H7 (cell line): ENCODE data around the gene SNRNP70. TPM values are rescaled to one million over a fixed set of nuclear protein-coding genes. Genes with fewer than 3 reads are reported as not detected.
"Not testable (repeated sequence)": the region's sequence is repeated elsewhere in the genome, so short reads cannot be mapped to it uniquely, and the experiment has no call there.

Source experiments
- DNase-seq: peaks from one replicate; pipeline ENCODE4 v3.0.0; 2012
- H3K27me3 ChIP-seq: 2 replicates; pipeline ENCODE4 v1.6.0; 2011; ENCODE audit warnings: mild to moderate bottlenecking, low read length; ENCODE audit not compliant: control insufficient read depth, insufficient read depth
- H3K36me3 ChIP-seq: replicated peaks from 2 replicates; pipeline ENCODE4 v1.5.1; 2011; ENCODE audit warnings: low read length; ENCODE audit not compliant: control insufficient read depth, insufficient read depth
- H3K4me3 ChIP-seq: 2 replicates; pipeline ENCODE4 v1.5.1; 2011; ENCODE audit warnings: low read depth, mild to moderate bottlenecking, control low read depth, low read length, moderate library complexity; ENCODE audit not compliant: insufficient read depth
- total RNA-seq: library from RNA; depleted of rRNA; stranded (reverse); fragments of >200 nt; shearing (Covaris generic); gene quantifications from 2 replicates; pipeline ENCODE4 v1.2.3, GENCODE V29; 2014

Gene SNRNP70
- total RNA-seq, 1 experiment from 2014 or later, result 397 TPM

DNA sequence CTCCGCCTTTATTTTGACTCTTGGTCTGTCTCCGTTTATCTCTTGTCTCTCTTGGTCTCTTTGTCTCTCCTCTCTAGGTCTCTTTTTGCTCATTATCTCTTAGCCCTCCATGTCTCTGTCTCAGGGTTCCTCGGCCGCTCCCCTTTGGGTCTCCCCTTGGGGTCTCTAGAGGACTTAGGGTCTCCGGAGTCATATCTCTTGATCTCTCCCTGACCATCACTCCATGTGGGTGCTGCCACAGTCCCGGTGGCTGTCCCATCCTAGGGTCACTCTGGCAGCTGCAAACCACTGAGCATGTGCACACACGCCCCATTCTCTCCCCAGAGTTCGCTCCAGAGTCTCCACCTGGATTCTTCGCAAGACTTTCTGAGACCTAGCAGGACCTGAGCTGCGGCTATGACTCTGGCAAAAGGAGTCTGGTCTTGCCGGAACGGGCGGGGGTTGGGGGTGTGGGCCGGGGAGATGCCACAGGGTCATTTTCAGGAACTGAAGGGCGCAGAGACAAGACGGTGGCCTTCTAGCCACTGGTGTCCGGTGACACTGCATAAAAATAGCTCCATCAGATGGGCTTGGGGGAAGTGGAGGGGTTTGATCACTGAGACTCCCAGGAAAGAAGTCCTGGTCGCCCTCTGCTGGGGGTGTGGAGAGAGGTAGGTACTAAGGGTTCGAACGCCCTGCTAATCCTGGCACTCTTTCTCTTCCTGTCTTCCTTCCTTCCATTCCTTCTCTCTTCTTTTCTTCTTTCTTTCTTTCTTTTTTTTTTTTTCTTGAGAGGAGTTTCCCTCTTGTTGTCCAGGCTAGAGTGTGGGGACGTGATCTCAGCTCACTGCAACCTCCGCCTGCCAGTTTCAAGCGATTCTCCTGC, 11.5 kb upstream of the SNRNP70 start:
- H3K36me3 ChIP-seq, result no peaks in the 10 kb centered on the region
- no peak overlapping the region for H3K4me3 ChIP-seq
- peak; percentile 76 for DNase-seq
- H3K27me3 ChIP-seq, result peaks cover 46% of the 10 kb centered on the region

DNA sequence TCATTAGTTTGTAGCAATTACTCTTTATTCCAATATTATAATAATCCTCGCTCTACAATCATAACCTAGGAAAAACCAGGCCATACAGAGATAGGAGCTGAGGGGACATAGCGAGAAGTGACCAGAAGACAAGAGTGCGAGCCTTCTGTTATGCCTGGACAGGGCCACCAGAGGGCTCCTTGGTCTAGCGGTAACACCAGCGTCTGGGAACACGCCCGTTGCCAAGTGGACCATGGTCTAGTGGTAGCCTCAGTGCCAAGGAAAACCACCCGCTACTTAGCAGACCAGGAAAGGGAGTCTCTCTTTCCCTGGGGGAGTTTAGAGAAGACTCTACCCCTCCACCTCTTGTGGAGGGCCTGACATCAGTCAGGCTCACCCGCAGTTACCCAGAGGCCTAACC, 10.4 kb upstream of the SNRNP70 start:
- not testable (repeated sequence) for H3K36me3 ChIP-seq, H3K4me3 ChIP-seq, DNase-seq
- H3K27me3 ChIP-seq, result peaks cover 36% of the 10 kb centered on the region

DNA sequence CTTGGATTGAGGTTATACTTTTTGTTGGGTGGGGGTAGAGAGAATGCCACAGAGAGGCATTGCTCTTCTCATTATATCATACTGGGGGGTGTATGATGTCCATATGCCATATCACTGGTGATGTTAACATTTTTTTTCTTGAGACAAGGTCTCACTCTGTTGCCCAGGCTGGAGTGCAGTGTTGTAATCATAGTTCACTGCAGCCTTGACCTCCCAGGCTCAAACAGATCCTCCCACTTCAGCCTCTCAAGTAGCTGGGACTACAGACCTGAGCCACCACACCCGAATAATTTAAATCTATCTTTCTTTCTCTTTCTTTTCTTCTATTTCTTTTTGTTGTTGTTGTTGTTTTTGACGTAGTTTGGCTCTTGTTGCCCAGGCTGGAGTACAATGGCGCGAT, 4.9 kb upstream of the SNRNP70 start:
- Histone ChIP-seq H3K36me3 (no peaks in the 10 kb centered on the region), H3K27me3 (no peaks in the 10 kb centered on the region), H3K4me3 (no peak overlapping the region)
- DNase-seq, result no peak

DNA sequence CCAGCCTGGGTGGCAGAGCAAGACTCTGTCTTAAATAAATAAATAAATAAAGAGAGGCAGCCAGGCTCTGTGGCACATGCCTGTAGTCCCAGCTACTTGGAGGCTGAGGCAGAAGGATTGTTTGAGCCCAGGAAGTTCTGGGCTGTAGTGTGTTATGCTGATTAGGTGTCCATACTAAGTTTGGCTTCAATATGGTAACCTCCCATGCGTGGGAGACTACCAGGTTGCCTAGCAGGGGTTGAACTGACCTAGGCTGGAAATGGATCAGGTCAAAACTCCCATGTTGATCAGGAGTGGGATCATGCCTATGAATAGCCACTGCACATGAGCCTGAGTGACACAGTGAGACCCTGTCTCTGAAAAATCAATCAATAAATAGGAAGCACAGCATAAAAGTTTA, 4.0 kb upstream of the SNRNP70 start:
- DNase-seq, result no peak
- Histone ChIP-seq H3K36me3 (peaks cover 2% of the 10 kb centered on the region; the same call in 1 of the 2 replicates), H3K27me3 (no peaks in the 10 kb centered on the region), H3K4me3 (no peak overlapping the region)

DNA sequence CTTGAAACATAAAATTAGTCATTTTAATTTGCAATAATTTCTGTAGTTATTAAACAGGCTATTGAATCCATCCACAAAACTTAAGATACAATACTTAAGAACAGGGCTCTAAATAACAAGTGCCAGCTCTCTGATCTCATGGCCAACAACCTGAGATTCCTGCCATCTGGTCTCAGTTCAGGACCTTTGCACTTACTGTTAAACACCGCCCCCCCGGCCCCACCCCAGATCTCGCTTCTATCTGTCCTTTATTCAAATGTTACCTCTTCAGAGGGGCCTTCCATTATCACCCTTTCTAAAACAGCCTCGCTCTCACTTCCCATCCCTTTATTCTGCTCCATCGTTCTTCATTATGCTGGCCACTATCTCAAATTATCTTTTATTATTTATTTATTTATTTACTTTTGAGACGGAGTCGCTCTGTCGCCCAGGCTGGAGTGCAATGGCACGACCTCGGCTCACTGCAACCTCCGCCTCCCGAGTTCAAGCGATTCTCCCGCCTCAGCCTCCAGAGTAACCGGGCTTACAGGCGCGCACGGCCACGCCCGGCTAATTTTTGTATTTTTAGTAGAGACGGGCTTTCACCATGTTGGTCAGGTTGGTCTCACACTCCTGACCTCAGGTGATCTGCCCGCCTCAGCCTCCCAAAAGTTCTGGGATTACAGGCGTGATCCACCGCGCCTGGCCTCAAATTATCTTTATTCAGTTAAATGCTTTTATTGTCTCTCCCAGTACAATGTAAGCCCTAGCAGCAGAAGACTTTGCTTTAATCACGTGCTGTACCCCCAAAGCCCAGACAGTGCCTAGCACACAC, 838 bp upstream of the SNRNP70 start:
- Histone ChIP-seq H3K27me3 (no peaks in the 10 kb centered on the region), H3K4me3 (peak overlapping the region; percentile 95), H3K36me3 (peaks cover 19% of the 10 kb centered on the region)
- no peak for DNase-seq

DNA sequence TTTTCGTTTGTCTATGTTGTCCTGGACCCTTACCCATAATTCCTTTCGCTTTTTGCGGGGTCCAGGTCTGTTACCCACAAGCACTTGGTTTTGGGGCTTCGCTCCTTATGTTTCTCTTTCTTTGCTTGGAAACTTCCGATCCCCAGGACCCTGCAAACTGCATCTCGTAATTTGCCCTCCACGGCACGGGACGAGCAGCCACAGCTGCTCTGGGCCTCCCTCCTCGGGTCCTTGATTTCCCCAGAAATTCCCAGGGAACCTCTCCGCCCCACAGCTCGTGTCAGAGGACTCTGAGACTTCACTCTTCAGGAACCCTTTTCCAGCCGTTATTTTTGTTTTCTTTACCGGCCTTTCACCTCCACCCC, 599 bp downstream of the SNRNP70 start:
- Histone ChIP-seq H3K27me3 (no peaks in the 10 kb centered on the region), H3K4me3 (peak overlapping the region; percentile 95), H3K36me3 (peaks cover 29% of the 10 kb centered on the region)
- DNase-seq, result peak; percentile 51

DNA sequence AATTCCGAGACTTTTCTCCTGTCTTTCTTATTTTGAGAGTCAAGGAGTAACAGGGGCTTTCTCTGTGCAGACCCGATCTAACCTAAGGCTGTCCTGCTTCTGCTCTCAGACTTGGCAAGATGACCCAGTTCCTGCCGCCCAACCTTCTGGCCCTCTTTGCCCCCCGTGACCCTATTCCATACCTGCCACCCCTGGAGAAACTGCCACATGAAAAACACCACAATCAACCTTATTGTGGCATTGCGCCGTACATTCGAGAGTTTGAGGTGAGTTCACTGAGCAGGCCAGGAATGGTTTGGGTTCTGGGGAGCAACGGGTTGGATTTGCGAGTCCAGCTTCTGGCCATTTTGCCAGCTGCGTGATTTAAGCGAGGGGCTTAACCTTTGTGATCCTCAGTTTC, 1.0 kb downstream of the SNRNP70 start:
- no peak for DNase-seq
- peaks cover 30% of the 10 kb centered on the region for H3K36me3 ChIP-seq
- H3K27me3 ChIP-seq, result no peaks in the 10 kb centered on the region
- H3K4me3 ChIP-seq, result peak overlapping the region; percentile 95

DNA sequence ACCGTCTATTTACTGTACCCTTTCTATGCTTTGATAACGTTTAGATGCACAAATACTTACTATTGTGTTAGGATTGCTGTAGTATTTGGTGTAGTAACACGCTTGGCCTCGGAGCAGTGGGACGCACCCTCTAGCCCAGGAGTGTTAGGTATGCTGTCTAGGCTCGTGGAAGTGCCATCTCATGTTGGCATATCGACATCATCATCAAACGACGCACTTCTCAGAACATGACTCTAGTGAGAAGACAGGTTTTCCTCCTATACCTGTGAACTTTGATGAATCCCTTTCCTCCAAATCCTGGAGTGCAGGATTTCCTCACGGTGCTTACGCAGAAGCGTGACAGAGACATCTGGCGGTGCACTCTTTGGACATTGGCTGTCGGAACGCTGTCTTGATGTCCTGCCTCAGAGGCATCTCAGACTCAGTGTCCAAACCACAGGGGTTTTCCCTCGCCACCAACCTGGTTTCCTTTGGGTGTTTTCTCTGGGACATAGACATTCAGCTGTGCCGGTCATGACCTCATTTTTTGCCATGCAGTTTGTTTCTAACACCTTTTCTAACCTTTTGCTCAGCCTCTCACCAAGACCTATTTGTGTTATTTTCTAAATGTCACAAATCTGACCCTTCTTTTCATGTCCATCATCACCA, 6.3 kb downstream of the SNRNP70 start:
- Histone ChIP-seq H3K36me3 (peaks cover 44% of the 10 kb centered on the region), H3K27me3 (no peaks in the 10 kb centered on the region), H3K4me3 (no peak overlapping the region)
- DNase-seq, result no peak

DNA sequence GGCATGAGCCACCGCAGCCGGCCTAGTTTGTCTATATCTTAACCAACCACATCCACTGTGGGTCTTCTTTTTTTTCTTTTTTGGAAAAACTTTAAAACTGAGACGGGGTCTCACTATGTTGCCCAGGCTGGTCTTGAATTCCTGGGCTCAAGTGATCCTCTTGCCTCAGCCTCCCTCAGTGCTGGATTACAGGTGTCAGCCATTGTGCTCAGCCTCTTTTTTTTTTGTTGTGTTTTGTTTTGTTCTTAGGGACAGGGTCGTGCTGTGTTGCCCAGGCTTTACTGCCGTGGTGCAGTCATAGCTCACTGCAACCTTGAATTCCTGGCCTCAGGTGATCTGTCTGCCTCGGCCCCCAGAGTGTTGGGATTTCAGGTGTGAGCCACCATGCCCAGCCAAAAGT, 7.4 kb downstream of the SNRNP70 start:
- DNase-seq, result no peak
- H3K36me3 ChIP-seq, result peaks cover 39% of the 10 kb centered on the region
- H3K27me3 ChIP-seq, result no peaks in the 10 kb centered on the region
- no peak overlapping the region for H3K4me3 ChIP-seq

DNA sequence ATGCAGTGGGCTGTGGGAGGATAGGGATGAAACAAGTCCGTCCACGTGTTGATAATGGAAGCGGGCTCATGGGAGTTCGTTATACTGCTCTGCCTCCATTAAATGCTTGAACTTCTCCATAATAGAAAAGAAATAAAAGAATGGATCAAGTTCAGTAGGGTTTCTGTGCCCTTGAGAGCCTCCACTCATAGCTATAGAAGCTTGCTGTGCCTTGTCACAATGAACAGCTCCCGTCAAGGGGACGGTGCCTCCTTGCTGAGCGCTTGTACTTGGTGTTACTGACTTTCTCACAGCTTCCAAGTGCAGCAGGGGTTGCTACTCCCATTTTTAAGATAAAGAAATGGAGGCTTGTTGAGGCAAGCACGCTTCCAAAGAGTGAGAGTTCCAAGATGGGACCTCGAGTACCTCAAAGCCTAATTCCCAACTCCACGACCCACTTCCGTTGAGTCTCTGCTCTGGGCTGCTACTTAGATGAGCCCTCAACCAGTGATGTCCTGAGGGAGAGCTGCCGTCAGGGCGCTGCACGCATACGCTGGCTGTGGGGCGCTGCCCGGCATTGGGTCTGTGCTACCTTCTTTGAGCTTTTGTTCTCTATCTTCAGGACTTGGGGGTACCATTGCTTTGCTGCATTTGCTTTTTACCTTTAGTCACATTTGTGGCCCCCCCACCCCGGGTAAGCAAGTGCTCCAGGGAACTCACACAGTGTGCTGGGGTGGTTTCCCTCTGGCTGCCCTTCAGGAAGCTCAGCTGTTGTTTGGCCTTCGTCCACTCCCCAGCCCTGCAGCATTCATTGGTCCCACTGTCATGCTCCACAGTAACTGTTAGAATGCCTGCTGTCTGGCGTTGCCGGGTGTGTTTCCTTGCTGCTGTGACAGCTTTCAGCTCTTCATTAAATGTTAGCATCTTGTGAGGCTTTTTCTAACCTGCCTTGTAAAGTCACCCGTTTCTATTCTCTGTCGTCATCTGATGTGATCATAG, 9.5 kb downstream of the SNRNP70 start:
- H3K4me3 ChIP-seq, result no peak overlapping the region
- DNase-seq, result no peak
- H3K36me3 ChIP-seq, result peaks cover 46% of the 10 kb centered on the region
- H3K27me3 ChIP-seq, result no peaks in the 10 kb centered on the region

DNA sequence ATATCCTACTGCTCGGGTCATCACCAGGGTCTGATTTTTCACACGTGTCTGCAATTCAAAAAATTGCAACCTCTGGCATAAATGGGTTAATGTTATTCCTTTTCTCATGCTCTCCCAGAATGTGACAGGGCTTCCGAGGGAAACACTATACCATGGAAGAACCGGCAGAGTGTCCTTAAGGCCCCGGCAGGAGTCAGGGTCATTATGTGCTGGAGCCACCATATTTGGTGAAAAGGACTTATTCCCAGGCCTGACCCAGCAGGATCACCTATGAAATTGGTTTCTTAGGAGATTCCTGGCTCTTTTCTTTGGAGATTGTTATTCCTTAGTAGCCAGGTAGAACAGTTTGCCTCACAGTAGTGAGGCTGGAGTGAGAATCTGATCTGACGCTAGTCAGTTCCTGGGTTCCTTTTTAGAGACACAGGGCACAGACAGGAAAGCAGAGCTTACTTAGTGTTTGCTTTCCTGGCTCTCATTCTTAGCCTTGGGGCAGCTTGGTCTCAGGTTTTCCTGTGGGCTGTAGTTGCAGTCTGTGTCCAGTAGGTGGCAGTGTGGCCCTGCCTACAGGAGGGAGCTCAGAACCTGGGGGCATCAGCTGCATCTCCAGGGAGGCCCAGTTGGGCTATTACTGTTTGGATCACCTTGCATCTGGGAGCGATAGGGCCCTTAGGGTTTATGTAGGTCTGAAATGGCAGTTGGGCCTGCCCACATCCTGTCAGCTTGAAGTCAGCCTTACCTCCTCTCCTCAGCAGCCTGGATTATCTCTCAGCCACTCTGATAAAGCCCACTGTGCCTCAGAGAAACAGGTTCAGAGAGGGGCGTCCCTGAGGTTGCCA, 12.4 kb downstream of the SNRNP70 start:
- Histone ChIP-seq H3K4me3 (no peak overlapping the region), H3K36me3 (peaks cover 43% of the 10 kb centered on the region), H3K27me3 (no peaks in the 10 kb centered on the region)
- peak; percentile 92 for DNase-seq

DNA sequence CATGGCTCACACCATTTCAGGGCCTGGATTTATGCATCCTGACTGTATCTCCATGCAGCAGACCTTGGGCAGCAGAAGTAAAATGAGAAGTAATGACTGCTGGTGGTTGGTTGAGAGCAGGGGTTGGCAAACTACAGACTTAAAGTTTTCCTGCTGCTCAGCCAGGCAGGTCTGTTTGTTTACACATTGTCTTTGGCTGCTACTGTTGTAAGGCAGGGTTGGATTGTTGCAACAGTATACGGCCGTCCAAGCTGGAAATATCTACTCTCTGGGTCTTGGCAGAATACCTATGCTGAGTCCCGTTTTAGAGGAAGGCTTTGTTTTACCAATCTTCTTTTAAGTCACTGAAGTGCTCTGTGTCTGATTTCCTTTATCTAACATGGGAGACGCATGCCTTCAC, 13.5 kb downstream of the SNRNP70 start:
- H3K27me3 ChIP-seq, result no peaks in the 10 kb centered on the region
- peaks cover 44% of the 10 kb centered on the region for H3K36me3 ChIP-seq
- H3K4me3 ChIP-seq, result no peak overlapping the region
- no peak for DNase-seq

DNA sequence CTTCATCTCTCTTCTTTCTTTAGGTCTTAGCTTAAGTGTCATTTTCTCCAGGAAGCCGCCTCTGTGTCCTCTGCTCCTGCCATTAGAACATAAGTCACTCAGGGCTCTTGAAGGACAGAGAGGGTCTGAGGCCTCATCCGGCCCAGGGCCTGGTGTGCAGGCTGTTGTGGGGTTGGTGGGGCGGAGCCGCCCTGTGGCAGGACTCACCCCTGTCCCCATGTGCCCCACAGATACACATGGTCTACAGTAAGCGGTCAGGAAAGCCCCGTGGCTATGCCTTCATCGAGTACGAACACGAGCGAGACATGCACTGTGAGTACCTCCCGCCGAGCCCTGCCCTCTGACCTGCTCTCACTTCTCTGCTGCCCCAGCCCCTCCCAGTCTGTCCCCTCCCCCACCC, 15.9 kb downstream of the SNRNP70 start:
- H3K36me3 ChIP-seq, result peaks cover 46% of the 10 kb centered on the region
- no peak for DNase-seq
- H3K4me3 ChIP-seq, result no peak overlapping the region
- no peaks in the 10 kb centered on the region for H3K27me3 ChIP-seq
